ENCODE data around the gene ANKRD40.
"Not testable (repeated sequence)": the region's sequence is repeated elsewhere in the genome, so short reads cannot be mapped to it uniquely, and the experiment has no call there.

ANKRD40 gene

GRCh38 chr17:50686494-50687199 is 21.1 kb downstream of the ANKRD40 start:
- DNase-seq (ENCODE audit: low read depth), result peak; percentile 81

GRCh38 chr17:50685691-50686493 is 21.8 kb downstream of the ANKRD40 start:
- DNase-seq (ENCODE audit: low read depth), result no peak

DNA sequence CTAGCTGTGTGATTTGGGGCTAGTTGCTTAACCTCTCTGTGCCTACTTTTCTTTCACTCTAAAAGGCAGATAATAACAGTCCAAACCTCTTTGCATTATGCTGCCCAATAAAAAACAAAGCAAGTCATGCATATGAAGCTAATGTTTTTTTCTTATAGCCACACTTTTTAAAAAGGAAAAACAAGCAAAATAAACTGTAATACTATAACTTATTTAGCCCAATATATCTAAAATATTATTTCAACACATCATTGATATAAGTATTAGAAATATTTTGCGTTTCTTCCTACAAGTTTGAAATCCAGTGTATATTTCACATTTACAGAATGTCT is 22.4 kb downstream of the ANKRD40 start:
- no peak for DNase-seq (ENCODE audit: low read depth)

DNA sequence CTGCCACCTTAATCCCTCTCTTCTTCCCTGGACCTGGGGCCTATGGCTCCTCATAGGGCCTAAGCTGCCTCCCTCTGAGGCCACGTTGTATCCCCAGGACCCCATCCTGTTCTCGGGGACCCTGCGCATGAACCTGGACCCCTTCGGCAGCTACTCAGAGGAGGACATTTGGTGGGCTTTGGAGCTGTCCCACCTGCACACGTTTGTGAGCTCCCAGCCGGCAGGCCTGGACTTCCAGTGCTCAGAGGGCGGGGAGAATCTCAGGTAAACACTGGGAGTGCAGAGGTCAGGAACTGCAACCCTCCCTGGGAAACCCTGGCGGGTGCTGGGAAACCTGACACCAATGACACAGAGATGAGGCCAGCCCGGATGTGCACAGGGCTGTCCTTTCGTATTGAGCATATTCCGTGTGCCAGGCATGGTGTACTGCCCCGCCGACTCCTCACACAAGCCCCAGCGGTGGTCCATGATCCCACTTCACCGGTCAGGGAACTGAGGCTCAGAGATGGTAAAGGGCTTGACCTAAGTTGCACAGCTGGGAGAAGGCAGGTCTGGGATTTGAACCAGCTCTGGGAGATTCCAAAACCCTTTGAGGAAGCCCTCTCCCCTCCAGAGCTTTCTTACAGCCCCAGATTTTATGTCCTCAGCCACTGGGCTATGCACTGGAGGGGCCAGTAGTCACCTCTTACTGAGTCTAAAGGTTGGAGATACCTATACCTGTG is 22.9 kb downstream of the ANKRD40 start:
- DNase-seq (ENCODE audit: low read depth), result no peak

DNA sequence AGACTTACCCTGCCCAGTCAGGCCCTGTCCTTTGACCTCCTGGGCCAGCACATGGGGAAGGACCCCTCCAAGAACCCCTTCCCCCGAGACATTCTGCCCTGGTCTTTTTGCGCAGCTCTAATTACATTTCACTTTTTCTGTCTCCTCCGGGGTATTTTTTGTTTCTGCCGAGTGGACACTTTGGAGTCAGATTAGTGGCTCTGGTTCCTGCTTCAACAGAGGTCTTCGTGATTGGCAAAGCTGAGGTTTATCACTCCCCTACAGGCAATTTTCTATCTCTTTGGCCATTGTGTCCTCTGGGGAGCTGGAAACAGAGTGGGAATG is 23.5 kb downstream of the ANKRD40 start:
- DNase-seq (ENCODE audit: low read depth), result no peak

DNA sequence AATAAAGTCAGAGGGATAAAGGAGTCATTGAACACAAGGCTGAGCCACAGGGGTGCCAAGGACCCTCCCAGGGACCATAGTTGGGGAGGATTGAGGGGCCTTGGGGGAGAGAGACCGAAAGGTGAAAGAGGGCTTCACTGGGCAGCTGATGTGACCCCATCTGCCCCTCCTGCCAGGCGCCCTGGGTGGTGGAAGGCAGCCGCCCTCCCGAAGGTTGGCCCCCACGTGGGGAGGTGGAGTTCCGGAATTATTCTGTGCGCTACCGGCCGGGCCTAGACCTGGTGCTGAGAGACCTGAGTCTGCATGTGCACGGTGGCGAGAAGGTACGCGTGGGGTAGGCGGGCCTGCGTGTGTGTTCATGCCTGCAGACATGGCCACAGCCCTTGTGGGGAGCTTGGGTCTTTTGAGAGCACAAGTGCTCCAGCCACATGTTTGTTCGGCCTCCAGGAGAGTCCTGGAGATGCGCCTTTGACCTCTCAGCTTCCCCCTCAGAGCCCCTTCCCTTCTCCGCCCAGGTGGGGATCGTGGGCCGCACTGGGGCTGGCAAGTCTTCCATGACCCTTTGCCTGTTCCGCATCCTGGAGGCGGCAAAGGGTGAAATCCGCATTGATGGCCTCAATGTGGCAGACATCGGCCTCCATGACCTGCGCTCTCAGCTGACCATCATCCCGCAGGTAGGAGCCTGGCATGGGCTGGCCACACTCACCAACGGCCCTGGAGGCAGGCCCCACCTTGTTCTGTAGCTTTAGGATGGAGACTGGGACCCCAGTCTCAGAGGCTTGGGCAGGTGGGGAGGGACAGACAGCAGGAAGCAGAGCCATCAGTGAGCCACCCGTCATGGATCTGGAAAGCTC is 24.1 kb downstream of the ANKRD40 start:
- DNase-seq (ENCODE audit: low read depth), result no peak

DNA sequence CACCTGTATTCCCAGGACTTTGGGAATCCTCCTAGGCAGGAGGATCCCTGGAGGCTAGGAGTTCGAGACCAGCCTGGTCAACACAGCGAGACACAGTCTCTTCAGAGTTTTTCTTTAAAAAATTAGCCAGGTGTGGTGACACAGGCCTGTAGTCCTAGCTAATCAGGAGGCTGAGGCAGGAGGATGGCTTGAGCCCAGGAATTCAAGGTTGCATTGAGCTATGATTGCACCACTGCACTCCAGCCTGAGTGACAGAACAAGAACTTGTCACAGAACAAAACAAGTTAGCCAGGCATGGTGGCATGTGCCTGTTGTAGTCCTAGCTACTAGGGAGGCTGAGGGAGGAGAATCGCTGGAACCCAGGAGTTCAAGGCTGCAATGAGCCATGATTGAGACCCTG is 24.8 kb downstream of the ANKRD40 start:
- DNase-seq (ENCODE audit: low read depth), result no peak

GRCh38 chr17:50682441-50682840 is 25.3 kb downstream of the ANKRD40 start:
- DNase-seq (ENCODE audit: low read depth), result no peak

DNA sequence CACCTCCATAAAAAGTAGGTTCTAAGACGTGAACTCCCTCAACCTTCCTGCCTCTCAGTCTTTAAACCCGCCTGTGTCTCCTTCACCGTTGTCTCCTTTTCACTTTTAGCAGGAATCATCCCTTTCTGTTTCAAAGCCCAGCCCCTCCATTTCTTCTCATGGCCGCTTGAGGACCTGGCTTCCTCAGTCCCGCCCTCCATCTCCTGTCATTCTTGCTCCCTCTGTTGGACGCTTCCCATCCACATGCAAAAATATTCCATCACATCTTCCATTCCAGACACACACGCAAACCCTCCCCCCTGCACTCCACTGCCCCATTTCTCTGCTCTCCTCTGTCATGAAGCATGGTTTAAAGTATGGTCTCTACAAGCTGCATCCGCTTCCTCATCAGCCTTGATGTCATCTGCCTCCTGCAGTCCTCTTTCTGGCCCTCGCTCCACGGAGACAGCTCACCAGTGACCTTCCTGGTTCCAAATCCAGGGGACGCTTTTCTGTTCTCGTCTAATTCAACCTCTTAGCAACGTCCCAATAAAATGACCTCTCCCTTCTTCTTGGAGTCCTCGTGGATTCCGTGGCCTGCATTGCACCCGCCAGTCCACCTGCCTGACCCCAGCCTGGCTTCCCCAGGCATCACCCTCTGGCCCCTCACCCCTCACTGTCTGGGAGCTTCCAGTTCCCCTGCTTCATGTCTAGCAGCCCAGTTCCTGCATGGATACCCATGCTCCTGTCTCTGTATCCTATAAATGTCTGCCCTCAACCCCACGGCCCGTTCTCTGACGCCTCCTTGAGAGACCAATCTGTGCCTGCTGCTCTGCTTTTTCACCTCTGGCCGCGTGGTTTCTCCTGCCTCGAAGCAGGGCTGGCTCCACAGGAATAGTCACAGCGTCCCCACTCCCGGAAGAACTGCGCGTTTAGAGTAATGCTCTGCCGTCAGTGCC is 26.2 kb downstream of the ANKRD40 start:
- peak; percentile 93 for DNase-seq (ENCODE audit: low read depth)

GRCh38 chr17:50680543-50681262 is 27.0 kb downstream of the ANKRD40 start:
- DNase-seq (ENCODE audit: low read depth), result not testable (repeated sequence)

- no peak for DNase-seq (ENCODE audit: low read depth)
Measured at GRCh38 chr17:50680126-50680525, 27.6 kb downstream of the ANKRD40 start.

DNA sequence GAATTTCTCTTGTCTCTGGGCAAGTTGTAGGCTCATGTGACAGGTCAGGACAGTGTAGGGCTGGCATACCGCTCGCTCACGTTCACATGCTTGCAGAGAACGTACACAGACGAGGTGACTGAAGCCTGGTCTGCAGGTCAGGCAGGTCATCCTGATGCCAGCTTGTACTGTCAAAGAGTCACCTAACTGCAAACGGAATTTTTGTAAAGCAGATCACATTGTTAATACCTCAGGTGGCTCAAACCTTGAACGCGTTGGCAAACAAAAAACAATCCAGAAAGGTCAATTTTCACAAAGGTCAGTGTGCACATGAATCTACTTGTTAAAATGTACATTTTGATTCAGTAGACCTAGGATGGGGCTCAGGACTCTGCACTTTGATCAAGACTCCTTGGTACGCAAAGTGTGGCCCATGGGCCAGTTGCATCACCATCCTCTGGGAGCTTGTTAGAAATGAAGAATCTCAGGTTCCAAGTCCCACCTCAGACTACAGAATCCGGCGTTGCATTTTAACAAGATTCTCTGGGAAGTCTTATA is 28.6 kb downstream of the ANKRD40 start:
- no peak for DNase-seq (ENCODE audit: low read depth)

DNA sequence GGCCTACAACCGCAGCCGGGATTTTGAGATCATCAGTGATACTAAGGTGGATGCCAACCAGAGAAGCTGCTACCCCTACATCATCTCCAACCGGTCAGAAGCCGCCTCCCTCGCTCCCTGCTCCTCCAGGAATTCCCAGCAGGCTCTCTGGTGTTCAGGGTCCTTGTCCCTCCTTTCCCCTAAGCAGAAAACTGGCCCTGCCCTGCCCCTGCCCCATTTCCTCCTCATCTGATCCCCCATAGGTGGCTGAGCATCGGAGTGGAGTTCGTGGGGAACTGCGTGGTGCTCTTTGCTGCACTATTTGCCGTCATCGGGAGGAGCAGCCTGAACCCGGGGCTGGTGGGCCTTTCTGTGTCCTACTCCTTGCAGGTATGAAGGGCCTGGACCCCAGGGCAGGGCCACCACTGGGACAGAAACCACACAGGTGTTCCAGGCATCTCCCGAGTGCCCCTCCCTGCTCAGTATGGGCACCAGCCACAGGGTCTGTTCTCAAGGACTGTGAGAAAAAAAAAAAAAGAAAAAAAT is 29.8 kb downstream of the ANKRD40 start:
- DNase-seq (ENCODE audit: low read depth), result no peak

- no peak for DNase-seq (ENCODE audit: low read depth)
Measured at GRCh38 chr17:50676065-50676975, 31.4 kb downstream of the ANKRD40 start.

DNA sequence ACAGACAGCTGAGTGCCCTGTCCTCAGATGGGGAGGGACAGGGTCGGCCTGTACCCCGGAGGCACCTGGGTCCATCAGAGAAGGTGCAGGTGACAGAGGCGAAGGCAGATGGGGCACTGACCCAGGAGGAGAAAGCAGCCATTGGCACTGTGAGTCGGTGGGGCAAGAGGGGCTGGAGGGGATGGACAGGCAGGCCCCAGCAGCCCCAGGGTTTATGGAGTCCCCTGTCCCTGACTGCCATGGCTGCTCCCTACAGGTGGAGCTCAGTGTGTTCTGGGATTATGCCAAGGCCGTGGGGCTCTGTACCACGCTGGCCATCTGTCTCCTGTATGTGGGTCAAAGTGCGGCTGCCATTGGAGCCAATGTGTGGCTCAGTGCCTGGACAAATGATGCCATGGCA is 32.1 kb downstream of the ANKRD40 start:
- DNase-seq (ENCODE audit: low read depth), result no peak

DNA sequence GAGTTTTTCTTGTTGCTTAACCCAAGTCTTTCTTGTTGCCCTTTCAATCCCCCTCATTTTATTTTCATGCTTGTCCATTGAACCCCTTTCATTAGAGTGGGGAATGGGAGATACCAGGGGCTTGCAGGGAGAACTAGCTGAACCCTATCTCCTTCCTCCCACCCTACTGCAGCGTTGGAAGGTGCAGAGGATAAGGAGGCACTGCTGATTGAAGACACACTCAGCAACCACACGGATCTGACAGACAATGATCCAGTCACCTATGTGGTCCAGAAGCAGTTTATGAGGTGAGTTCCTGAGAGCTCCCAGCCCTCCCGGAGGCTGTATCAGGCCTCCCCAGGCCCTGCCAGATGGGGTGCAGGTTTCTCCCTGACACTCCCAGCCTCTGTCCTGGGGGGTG is 32.5 kb downstream of the ANKRD40 start:
- DNase-seq (ENCODE audit: low read depth), result no peak

- no peak for DNase-seq (ENCODE audit: low read depth)
Measured at GRCh38 chr17:50672831-50673551, 34.7 kb downstream of the ANKRD40 start.

- DNase-seq (ENCODE audit: low read depth), result no peak
Measured at GRCh38 chr17:50672071-50672470, 35.6 kb downstream of the ANKRD40 start.
